Endodermal cell (in vitro differentiated cells): ENCODE data around the gene FILIP1. TPM values are rescaled to one million over a fixed set of nuclear protein-coding genes. Genes with fewer than 3 reads are reported as not detected.

ENCODE experiments used
- DNase-seq: peaks from one replicate; pipeline ENCODE4 v3.0.0-alpha.2; 2017
- H3K27ac ChIP-seq: 2 replicates; pipeline ENCODE4 v1.5.1; 2013; ENCODE audit warnings: mild to moderate bottlenecking, low read depth, low read length, moderate library complexity
- H3K27me3 ChIP-seq: 2 replicates; pipeline ENCODE4 v1.6.1; 2013; ENCODE audit warnings: mild to moderate bottlenecking, low read length, moderate library complexity; ENCODE audit not compliant: insufficient read depth, control insufficient read depth, poor library complexity, severe bottlenecking
- H3K36me3 ChIP-seq: 2 replicates; pipeline ENCODE4 v1.7.0; 2013; ENCODE audit warnings: mild to moderate bottlenecking, low read length, moderate library complexity; ENCODE audit not compliant: control insufficient read depth, insufficient read depth
- H3K4me1 ChIP-seq: one replicate; pipeline ENCODE4 v1.7.0; 2013; ENCODE audit warnings: low read length; ENCODE audit not compliant: control insufficient read depth, insufficient read depth
- H3K4me3 ChIP-seq: 2 replicates; pipeline ENCODE4 v1.5.1; 2013; ENCODE audit warnings: mild to moderate bottlenecking, low read length, moderate library complexity
- H3K9ac ChIP-seq: 2 replicates; pipeline ENCODE4 v1.6.1; 2013; ENCODE audit warnings: mild to moderate bottlenecking, low read length, moderate library complexity; ENCODE audit not compliant: poor library complexity, severe bottlenecking; ENCODE audit errors: extremely low read depth
- H3K9me3 ChIP-seq: 2 replicates; pipeline ENCODE4 v1.6.1; 2013; ENCODE audit warnings: mild to moderate bottlenecking, low read length, moderate library complexity; ENCODE audit not compliant: control insufficient read depth
- H3K27ac Mint-ChIP-seq: 2 replicates; pipeline ENCODE4 v1.8.0; 2020; ENCODE audit warnings: mixed read lengths
- H3K27me3 Mint-ChIP-seq: 2 replicates; pipeline ENCODE4 v1.8.0; 2021; ENCODE audit warnings: mild to moderate bottlenecking, mixed read lengths; ENCODE audit not compliant: insufficient read depth
- H3K36me3 Mint-ChIP-seq: 2 replicates; pipeline ENCODE4 v1.8.0; 2020; ENCODE audit warnings: low read depth, mixed read lengths
- H3K4me1 Mint-ChIP-seq: 2 replicates; pipeline ENCODE4 v1.8.0; 2020; ENCODE audit warnings: mixed read lengths
- H3K4me3 Mint-ChIP-seq: 2 replicates; pipeline ENCODE4 v1.8.0; 2020; ENCODE audit warnings: mild to moderate bottlenecking, moderate library complexity, mixed read lengths
- H3K9me3 Mint-ChIP-seq: 2 replicates; pipeline ENCODE4 v1.8.0; 2020; ENCODE audit warnings: mild to moderate bottlenecking, mixed read lengths
- WGBS, 2 experiments: methylation state at CpG; one replicate each; pipeline versions ENCODE4 v1.1.5 to v1.1.7; 2013; ENCODE audit warnings: missing lambda C conversion rate in 2 of 2, mixed read lengths in 1 of 2; ENCODE audit not compliant: insufficient coverage in 1 of 2, insufficient read length in 1 of 2; 5-methylcytosine and 5-hydroxymethylcytosine counted together
- total RNA-seq, 2 donors: library from RNA; stranded (reverse); fragmentation: NEBNext Ultra II Directional in 1 of 2; extraction: Animal tissue kit (Norgen Biotek cat#: 25700) in 1 of 2; gene quantifications; 2 replicates in 1 of 2; 3 replicates in 1 of 2; pipeline ENCODE4 v1.2.1, GENCODE V29; 2021
- TF ChIP-seq, protein P1 (sequence below): fragments of 200-600 bp; sonication (generic); conservative IDR thresholded peaks from 2 replicates; pipeline ENCODE4 v1.5.0; 2021; ENCODE audit warnings: antibody characterized with exemption, mild to moderate bottlenecking

FILIP1 gene
- total RNA-seq, 2 donors from 2014 or later = 0.35 TPM

DNA sequence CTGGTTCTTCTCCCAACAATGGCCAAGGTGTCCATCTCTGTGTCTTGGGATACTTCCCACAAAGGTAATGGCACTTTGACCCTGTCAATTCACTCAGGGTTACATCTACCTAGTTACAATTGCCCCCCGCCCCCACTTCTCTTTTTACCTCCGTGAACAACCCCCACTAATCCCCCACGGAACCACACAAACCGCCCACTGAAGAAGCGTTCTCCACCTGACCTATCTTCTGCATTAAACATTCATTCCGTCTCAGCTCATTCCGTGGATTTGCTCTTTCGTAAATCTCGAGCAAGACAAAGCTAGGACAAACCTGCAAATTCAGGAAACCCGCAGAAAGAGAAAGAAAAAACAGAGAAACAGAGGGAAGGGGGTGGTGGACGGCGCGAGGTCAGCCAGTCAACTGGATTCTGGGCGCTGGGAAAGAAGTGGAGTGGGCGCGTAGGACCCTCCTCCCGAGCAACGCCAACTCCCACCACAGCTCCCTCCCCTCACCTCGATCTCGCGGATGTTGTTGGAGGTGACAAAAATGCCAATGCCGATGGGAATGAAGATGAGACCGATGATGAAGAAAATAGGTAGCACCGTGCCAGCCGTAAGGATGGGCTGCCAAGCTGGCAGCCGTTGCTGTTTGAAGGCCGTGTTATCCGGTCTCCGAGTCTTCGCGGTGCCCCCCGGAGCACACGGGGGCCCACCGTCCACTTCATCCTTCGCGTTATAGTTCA is 209.5 kb downstream of the FILIP1 start:
- no peaks in the 10 kb centered on the region for H3K9me3 Mint-ChIP-seq
- 0% methylated on average over 10 to 36 of the region's 36 CpGs for WGBS, 2 experiments
- H3K27me3 Mint-ChIP-seq = no peaks in the 10 kb centered on the region
- H3K36me3 Mint-ChIP-seq = no peaks in the 10 kb centered on the region
- H3K27ac Mint-ChIP-seq = no peak overlapping the region
- no peak overlapping the region for H3K4me3 Mint-ChIP-seq
- Histone ChIP-seq H3K9me3 (no peaks in the 10 kb centered on the region), H3K4me3 (peak overlapping the region; percentile 86), H3K27ac (peak overlapping the region; percentile 59), H3K27me3 (no peaks in the 10 kb centered on the region), H3K9ac (peak overlapping the region; percentile 64), H3K36me3 (no peaks in the 10 kb centered on the region), H3K4me1 (peaks cover 2% of the 10 kb centered on the region)
- H3K4me1 Mint-ChIP-seq = peaks cover 22% of the 10 kb centered on the region
- TF ChIP-seq, protein P1, sequence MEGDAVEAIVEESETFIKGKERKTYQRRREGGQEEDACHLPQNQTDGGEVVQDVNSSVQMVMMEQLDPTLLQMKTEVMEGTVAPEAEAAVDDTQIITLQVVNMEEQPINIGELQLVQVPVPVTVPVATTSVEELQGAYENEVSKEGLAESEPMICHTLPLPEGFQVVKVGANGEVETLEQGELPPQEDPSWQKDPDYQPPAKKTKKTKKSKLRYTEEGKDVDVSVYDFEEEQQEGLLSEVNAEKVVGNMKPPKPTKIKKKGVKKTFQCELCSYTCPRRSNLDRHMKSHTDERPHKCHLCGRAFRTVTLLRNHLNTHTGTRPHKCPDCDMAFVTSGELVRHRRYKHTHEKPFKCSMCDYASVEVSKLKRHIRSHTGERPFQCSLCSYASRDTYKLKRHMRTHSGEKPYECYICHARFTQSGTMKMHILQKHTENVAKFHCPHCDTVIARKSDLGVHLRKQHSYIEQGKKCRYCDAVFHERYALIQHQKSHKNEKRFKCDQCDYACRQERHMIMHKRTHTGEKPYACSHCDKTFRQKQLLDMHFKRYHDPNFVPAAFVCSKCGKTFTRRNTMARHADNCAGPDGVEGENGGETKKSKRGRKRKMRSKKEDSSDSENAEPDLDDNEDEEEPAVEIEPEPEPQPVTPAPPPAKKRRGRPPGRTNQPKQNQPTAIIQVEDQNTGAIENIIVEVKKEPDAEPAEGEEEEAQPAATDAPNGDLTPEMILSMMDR = no peak
- peak; percentile 80 for DNase-seq

DNA sequence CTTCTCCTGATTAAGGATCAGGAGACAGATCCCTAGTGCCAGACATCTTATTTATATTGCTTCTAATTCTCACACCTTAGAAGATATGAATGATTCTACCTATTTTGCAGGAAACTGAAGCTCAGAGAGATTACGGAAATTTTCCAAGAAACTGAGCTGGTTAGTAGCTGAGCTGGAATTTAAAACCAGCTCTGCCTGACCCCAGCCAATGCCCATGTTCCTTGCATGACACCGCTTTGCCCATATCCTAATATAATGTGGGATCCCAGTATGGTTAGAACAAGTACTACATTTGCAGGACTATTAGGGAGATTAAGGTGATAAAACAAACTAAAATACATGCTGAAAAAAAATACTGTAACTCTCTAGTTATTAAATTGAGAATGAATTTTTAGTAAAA is 210.9 kb downstream of the FILIP1 start:
- Histone ChIP-seq H3K9ac (peak overlapping the region; percentile 64), H3K27ac (no peak overlapping the region), H3K36me3 (no peaks in the 10 kb centered on the region), H3K27me3 (no peaks in the 10 kb centered on the region), H3K9me3 (no peaks in the 10 kb centered on the region), H3K4me3 (peak overlapping the region; percentile 86), H3K4me1 (peaks cover 2% of the 10 kb centered on the region)
- H3K27ac Mint-ChIP-seq = peak overlapping the region; percentile 38
- no peak overlapping the region for H3K4me3 Mint-ChIP-seq
- H3K9me3 Mint-ChIP-seq = no peaks in the 10 kb centered on the region
- H3K27me3 Mint-ChIP-seq = no peaks in the 10 kb centered on the region
- whole genome bisulfite sequencing, 2 experiments = 40% methylated on average over 2 of the region's 2 CpGs; no CpG with 5 or more reads in 1 of the 2 experiments
- no peaks in the 10 kb centered on the region for H3K36me3 Mint-ChIP-seq
- DNase-seq = no peak
- TF ChIP-seq, protein P1 = no peak
- peaks cover 31% of the 10 kb centered on the region for H3K4me1 Mint-ChIP-seq

GRCh38 chr6:75281653-75282052 is 211.9 kb downstream of the FILIP1 start:
- H3K4me1 ChIP-seq = peaks cover 2% of the 10 kb centered on the region
- H3K4me1 Mint-ChIP-seq = peaks cover 35% of the 10 kb centered on the region
- TF ChIP-seq, protein P1 = no peak
- no peaks in the 10 kb centered on the region for H3K9me3 Mint-ChIP-seq
- no peaks in the 10 kb centered on the region for H3K27me3 Mint-ChIP-seq
- H3K27ac ChIP-seq = no peak overlapping the region
- no peaks in the 10 kb centered on the region for H3K9me3 ChIP-seq
- no peaks in the 10 kb centered on the region for H3K27me3 ChIP-seq
- peak overlapping the region; percentile 75 for H3K27ac Mint-ChIP-seq
- DNase-seq = no peak
- peak overlapping the region; percentile 86 for H3K4me3 ChIP-seq
- no peak overlapping the region for H3K9ac ChIP-seq
- H3K4me3 Mint-ChIP-seq = no peak overlapping the region
- H3K36me3 Mint-ChIP-seq = no peaks in the 10 kb centered on the region
- H3K36me3 ChIP-seq = no peaks in the 10 kb centered on the region
